ENCODE results near the gene PLXDC1.
"Not testable (repeated sequence)": the region's sequence is repeated elsewhere in the genome, so short reads cannot be mapped to it uniquely, and the experiment has no call there.

Gene PLXDC1

DNA sequence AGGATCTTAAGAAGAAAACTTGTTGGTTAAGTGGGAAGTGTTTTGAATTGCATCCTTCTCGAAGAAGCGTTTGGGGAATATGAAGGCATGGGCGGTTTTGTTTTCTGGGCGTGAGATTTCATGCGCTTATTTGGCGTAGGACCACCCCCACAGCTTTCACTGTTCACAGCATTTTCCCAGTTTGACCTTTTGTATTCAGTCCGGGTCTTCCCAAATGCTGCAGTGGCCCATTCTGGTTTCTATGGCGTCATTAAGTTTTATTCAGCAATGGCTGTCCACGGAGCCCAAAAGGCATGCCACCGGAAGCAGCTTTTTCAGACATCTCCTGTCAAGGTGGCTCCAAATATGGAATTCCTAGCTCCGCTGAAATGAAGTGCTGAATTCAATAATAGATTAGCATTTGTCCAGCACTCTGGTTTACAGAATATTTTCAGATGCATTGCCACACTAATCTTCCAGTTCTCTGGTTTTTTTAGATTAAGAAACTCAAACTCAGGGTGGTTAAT, 93.7 kb downstream of the PLXDC1 start:
- no peak for TF ChIP-seq CTCF (conservative IDR thresholded peaks at IDR 0.05)
- H3K27ac ChIP-seq: peak overlapping the region; percentile 76; the same call in 1 of the 2 replicates

- TF ChIP-seq CTCF (conservative IDR thresholded peaks at IDR 0.05): no peak
- no peak overlapping the region for H3K27ac ChIP-seq
Observed at GRCh38 chr17:39054111-39054645, 97.3 kb downstream of the PLXDC1 start.

DNA sequence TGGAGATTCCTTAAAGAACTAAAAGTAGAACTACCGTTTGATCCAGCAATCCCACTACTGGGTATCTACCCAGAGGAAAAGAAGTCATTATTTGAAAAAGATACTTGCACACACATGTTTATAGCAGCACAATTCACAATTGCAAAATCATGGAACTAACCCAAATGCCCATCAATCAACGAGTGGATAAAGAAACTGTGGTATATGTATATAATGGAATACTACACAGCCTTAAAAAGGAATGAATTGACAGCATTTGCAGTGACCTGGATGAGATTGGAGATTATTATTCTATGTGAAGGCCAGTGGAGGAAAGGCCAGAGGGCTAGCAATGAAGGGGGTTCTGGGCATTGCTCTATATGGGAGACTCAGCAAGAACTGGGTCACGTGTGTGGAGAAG, 99.0 kb downstream of the PLXDC1 start:
- not testable (repeated sequence) for H3K27ac ChIP-seq

DNA sequence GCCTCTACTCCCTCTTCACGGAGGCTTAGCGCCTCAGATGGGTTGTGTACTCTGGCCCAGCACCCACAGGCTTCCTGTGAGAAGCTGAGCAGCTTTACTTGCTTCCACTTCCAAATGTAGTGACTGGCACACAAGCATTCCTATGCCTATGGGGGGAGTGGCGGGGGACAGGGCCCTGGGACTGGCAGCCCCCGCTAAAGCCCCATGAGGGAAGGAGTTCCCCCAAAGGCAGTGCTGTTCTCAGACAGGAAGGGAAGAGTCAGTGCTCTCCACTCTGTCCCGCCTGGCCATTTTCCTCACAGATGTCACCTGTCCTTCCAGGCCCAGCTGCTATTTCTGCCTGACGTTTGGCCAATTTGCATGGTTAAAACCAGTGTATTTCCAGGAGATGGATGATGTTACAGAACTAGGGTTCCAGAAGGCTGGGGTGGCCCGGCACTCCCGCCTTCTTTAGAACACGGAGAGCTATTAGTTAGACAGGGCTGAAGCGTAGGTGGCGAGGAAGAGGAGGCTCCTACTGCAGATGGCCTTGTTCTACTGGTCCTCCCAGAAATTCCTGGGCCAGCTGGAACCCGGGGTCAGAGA, 100.3 kb downstream of the PLXDC1 start:
- no peak overlapping the region for H3K27ac ChIP-seq
- no peak for TF ChIP-seq CTCF (conservative IDR thresholded peaks at IDR 0.05)

DNA sequence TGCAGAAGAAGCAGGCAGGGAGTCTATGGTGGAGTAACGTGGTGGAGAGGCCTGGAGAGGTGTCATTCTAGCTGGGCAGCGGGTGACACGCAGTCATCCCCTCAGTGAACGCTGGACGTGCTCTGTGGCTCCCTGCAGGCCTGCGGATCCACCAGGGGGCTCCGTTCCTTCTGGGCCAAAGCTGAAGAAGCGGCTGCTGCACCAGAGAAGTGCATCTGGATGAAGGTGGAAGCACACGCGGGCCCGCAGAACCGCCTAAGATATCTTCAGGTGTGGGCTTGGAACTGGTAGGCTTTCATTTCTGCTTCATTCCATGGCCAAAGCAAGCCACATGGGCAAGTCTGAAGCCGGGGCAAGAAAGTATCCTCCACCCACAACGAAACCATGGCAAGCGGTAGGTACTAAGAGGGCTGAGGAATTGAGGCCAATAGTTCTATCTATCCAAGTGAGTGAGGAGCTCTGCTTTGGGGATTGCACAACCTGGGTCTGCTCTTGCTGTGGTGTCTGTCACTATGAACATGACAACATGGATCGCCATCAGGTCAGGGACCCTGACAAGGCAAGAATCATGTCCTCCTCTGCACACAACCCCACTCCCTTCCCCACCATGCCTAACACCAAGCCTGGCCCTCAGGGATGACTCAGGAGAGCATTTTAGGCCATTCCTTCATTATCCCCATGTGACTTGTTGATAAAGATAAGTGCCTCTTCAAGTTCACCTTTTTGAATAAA, 105.3 kb downstream of the PLXDC1 start:
- no peak for TF ChIP-seq CTCF (conservative IDR thresholded peaks at IDR 0.05)
- no peak overlapping the region for H3K27ac ChIP-seq

DNA sequence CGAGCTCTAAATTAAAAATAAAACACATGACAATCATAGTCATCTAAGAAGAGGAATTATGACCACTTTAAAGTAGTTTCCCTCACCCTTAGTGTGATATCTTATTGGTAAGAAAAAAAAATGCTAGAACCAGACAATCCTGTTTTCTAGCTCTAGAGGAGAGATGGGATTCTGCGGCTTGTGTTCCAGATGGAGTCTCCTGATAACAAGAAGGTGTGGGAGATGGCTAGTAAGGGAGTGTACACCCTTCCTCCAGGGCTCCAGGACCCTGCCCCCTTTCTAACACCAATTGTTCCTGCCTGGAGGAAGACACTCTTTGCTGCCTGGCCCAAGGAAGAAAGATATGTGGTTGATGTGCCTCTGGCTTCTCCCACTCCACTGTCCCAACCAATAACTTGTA, 115.4 kb downstream of the PLXDC1 start:
- peak overlapping the region; percentile 59 for H3K27ac ChIP-seq
- TF ChIP-seq CTCF (conservative IDR thresholded peaks at IDR 0.05): peak; percentile 10; the same call in 1 of the 2 replicates

DNA sequence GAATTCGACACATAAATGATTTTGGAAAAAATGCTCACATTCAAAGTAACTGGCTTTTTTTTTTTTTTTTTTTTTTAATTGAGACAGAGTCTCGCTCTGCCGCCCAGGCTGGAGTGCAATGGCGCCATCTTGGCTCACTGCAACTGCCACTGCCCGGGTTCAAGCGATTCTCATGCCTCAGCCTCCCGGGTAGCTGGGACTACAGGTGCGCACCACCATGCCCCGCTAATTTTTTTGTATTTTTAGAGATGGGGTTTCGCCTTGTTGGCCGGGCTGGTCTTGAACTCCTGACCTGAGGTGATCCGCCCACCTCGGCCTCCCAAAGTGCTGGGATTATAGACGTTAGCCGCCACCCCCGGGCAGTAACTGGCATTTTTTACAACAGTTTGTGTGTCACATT, 115.9 kb downstream of the PLXDC1 start:
- H3K27ac ChIP-seq: peak overlapping the region; percentile 59

- H3K27ac ChIP-seq: no peak overlapping the region
- no peak for TF ChIP-seq CTCF (conservative IDR thresholded peaks at IDR 0.05)
Observed at GRCh38 chr17:39028690-39029089, 122.7 kb downstream of the PLXDC1 start.
